Measurements from ENCODE around the gene PI4KA.

GRCh38 chr22:20799449-20799848 is 59.2 kb downstream of the PI4KA start:
- no peak for TF ChIP-seq POLR2AphosphoS5 (IDR thresholded peaks at IDR 0.05; ENCODE audit: low read depth, low read length)
- no peak for TF ChIP-seq CTCF (IDR thresholded peaks at IDR 0.05)
- TF ChIP-seq REST (IDR thresholded peaks at IDR 0.05; ENCODE audit: insufficient read depth in 1 of 2, low read depth in 2 of 2, low read length in 1 of 2) = no peak
- no peak for TF ChIP-seq SIN3A (IDR thresholded peaks at IDR 0.05; ENCODE audit: borderline replicate concordance, insufficient read depth, low read depth, low read length)
